Middle frontal gyrus (tissue), 1 donor: ENCODE results near the gene PPP4C.
A peak's percentile ranks its signal among the peaks of the same experiment; 100 is the strongest.
"Not testable (repeated sequence)": the region's sequence is repeated elsewhere in the genome, so short reads cannot be mapped to it uniquely, and the experiment has no call there.

ENCODE experiments used
- DNase-seq: peaks from one replicate; pipeline ENCODE4 v3.0.0-alpha.2; 2015; ENCODE audit warnings: low spot score; ENCODE audit errors: extremely low spot score

PPP4C gene

DNA sequence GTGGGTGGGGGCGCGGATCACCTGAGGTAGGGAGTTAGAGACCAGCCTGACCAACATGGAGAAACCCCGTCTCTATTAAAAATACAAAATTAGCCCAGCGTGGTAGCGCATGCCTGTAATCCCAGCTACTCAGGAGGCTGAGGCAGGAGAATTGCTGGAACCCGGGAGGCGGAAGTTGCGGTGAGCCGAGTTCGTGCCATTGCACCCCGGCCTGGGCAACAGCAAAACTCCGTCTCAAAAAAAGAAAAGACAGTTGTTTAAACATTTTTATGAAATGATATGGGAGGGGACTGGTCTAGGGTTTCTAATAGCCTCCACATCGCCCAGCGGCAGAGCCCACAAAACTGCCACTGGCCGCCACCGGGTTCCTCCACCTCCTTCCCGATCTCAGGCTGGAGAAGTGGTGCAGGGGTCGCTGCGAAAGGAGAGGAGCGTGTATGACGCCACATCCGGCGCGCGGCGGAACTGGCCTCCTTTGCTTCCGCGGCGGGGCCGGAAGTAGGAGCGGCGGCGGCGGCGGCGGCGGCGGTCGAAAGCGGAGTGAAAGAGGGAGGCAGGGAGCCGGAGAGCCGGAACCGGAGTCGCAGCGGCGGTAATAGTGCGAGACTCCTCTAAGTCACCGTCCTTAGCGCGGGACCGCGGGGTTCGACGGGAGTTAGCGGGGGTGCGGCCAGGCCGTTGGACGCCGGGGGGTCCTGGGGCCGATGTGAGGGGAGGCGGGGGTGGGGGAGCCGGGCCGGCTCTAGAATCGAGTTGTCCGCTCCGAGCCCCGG lies at the start of gene PPP4C:
Gene PPP4C, plus strand, starts transcription at position 492 of the 773 bp plus-strand sequence. CDS start 384 bp downstream, outside the sequence.
- peak; percentile 77 for DNase-seq

DNA sequence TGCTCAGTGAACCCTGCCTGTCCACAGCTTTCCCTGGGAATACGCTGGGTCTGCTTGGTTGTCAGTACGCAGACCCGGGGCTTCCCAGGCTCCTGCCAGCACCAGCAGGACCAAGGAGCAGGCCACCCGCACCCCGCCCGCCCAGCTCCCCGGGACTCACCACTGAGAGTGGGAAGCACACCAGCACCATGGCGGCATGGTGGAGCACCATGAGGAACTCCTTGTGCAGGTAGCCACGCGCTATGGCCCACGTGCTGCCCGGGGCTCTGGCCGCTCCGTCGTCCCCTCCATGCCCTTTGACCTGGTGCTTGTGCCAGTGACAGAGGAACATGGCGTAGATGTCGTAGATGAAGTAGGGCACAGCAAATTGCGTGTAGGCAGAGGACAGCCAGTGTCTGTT lies 49.3 kb upstream of the PPP4C start:
- DNase-seq: no peak

DNA sequence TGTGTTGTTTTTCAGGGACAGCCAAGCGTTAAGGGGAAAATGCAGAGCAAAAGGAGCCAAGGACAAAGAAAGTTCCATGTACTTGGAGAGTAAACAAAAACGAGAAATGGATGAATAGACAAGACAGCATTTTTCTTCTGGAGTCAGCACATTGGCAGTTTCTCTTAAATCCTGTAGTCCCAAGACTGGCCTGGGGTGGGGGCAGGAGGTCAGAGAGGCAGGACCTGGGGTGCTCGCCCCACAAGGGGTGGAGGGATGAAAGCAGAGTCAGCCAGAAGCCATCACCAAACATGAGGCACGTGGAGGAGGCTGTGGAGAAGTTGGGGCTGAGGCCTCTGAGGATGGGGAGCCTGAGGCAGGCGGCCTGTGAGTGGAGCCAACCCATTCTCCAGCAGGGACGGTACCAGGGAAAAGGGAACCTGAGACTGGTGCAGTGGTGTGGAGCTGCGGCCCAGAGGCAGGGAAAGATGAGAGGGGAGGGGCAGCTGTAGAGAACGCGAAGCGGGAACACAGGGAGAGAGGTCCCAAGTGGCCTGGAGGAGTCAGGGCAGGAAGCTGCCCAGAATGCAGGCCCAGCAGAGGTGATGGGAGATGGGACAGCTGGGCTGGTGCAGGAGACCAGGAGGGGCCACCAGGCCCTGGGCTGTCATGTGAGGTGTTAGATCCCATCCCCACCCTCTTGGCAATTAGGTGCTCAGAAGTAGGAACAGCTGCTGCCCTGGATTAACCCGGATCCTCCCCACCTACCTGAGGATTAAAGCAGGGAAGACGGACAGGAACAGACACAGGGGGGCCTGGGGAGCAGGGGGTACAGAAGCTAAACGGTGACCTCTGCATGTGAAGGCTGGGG lies 48.0 kb upstream of the PPP4C start:
- no peak for DNase-seq

DNA sequence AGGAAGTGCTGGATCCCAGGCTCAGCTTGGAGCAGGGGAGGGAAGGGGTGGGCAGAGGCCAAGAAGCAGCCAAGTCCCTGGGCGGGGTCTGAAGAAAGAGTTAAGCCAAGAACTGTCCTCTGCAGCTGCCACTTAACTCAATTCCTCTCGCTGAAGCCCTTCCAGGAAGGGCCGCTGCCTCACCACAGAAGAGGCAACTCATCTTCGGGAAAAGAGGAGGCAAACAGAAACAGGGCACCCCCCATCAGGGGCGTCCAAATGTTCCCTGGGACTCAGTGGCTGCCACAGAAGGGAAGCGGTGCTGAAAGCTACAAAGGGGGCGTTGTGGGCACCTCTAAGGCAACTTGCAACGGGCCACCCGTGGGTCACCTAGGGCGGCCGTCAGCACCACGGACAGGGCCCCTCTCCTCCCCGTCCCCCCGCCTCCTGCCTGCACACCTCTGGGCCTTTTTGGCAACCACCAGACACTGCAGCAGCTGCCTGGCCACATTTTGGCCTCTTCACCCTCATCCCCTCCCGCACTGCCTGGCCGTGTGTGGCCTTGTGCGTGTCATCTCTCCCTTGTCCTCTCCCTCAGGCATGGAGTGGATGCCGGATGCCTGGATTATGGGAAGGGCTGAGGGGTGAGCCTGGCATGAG lies 47.2 kb upstream of the PPP4C start:
- no peak for DNase-seq

DNA sequence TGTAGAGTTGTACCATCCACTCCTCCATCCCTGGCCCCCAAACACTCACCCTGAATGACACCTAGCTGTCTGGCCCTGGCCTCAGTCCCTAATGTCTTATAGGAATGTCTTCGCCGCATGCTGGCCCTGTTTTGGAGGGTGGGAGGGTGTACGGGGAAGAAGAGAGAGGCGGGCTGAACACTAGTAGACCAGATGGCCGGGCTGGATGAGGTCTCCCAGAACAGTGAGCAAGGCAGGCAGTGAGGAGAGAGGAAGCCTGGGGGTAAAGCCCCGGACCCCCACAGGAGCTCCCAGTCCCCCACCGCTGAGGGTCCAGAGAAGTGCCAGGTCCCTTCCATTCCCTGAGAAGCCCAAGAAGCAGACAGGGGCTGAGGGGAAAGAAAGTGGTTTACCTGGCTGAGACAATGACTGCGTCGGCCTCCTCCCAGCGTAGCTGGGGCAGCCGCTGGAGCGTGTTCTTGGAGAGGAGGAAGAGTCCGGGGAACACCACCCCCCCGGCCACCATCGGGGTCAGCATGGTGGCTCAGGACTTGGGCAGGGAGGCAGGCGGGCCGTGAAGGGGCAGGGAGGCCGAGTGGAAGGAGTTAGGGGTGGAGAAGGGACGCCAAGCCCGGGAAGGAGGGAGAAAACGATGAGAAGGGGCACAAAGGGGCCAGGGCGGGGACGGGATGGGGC lies 45.6 kb upstream of the PPP4C start:
- no peak for DNase-seq

DNA sequence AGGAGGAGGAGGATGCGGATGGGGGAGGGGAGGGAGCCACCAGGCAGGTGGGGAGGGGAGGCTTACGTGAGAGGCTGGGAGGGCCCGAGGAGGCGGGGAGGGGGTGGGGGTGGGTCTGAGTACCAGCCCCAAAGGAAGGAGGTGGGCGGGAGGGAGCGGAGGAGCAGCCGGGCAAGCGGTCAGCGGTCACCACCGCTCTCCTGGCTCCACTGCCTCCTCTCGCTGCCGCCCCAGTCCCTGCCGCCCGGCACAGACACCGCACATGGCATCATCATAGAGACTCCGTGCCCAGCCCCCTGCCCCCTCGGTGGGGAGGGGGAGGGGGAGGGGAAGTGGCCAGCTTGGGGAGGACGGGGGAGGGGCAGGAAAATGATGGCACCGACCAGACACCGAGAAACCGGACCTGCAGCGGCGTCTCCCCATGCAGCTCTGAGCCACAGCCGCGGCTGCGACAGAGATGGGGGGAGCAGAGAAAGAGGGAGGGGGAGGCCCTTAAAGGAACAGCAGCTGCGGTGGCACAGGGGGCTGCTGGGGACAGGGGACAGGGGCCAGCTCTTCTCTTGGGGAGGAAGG lies 44.9 kb upstream of the PPP4C start, which contains the start of gene TLCD3B:
Gene TLCD3B, minus strand, starts transcription at position 431 of the 573 bp plus-strand sequence. CDS start 744 bp downstream, outside the sequence.
- DNase-seq: no peak

DNA sequence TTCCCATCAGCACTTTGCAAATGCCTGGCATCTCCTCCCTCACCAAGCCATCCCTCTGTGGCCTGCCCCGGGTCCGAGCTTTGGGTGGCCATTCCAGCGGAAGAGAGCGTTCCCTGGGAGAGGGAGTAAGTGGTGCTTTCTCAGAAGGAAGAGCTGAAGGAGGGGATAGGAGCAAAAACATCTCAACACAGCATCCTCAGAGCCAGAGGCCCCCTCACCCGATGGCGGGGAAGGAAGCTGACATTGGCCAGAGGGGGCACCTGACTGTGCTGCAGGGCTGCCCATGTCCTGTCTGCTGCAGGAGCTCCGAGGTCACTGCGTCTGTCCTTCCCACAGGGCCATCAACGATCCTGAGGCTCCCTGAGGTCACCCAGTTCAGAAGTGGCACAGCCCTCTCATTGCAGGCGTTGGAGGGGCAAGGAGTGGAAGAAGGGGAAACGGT lies 44.3 kb upstream of the PPP4C start:
- no peak for DNase-seq

DNA sequence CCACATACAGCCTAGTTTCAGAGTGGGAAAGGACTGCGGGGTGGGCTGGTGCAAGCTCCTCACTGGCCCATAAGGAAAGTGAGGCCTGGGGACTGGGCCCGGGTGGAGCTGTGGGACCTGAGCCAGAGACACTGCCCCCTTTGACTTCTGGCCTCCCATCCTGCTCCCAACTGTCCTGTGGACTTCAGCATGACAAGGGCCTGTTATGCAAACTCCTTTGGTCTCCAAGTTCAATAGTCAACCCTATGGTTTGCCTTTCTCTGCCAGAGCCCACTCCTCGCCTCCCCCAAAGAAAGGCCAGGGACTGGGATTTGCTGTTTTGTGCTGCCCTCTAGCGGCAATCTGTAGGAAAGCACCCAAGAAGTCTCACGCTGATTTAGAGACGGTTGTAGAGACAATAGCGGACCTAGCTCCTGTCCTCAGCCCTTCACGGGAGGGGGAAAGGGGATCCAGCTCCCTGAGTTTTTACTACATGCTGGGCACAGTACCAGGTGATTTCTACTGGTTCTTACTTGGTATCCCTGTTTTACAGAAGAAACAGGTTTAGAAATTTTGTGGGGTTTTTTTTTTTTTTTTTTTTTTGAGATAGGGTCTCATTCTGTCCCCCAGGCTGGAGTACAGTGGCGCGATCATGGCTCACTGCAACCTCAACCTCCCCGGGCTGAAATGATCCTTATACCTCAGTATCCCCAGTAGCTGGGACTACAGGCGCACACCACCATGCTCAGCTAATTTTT lies 43.5 kb upstream of the PPP4C start:
- no peak for DNase-seq

DNA sequence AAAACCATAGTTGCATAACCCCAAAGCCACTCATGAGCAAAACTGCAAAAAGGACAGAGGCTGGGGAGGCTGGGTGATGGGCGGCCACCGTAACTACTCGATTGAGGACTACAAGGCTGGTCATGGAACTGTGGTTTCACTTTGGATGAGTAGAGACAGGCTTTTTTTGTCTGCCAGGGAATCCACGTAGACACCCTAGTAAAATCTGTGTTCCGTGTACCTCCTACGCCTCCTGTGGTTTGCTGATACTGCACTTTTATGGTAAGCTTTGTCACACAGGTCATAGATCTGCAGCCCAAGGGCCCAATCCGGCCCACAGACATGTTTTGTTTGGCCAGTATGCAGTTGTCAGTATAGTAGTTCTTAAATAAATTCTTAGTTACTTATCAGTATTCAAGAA lies 42.5 kb upstream of the PPP4C start:
- no peak for DNase-seq

DNA sequence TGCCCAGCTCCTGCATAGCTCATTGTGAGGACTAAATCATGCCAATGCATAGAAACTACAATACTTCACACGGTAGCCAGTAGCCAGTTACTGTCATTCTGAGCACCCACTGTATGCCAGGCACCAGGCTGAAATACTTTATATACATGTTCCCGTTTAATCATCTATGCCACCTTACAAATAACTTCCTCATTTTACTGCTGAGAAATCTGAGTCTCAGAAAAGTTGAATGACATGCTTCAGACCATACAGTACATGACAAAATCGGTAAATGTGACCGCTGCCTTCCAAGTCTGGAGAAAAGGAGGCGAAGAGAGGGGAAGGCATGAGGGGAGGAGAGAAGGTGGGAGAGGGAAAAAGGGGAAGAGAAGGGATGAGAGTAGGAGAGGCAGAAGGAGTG lies 35.6 kb upstream of the PPP4C start:
- no peak for DNase-seq

DNA sequence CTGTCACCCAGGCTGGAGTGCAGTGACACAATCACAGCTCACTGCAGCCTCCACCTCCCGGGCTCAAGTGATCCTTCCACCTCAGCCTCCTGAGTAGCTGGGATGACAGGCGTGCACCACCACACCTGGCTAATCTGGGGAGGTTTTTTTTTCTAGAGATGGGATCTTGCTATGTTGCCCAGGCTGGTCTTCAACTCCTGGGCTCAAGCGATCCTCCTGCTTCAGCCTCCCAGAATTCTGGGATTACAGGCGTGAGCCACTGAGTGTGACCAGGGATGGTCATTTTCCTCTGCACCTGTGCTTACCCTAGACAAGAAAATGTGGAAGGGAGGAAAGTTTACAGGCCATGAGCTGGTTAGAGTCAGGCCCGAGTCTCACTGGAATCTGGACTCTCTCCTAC lies 35.1 kb upstream of the PPP4C start:
- DNase-seq: not testable (repeated sequence)

DNA sequence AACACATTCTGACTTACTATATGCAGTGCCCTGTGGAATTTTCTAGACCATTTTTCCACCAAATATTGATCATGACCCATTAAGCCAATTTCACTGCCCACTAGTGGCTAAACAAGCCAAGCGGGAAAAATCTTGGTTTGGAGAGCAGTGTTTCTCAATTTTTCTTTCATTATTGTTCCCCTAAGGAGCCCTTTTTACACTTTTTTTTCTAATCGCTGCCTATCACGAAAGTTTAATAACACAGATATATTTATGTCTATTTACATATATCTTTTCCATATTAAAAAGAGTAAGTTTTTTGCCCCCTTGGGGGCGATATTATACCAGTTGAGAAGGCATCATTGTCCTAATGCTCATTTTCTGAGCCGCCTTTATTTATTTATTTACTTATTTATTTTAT lies 34.0 kb upstream of the PPP4C start:
- DNase-seq: no peak

DNA sequence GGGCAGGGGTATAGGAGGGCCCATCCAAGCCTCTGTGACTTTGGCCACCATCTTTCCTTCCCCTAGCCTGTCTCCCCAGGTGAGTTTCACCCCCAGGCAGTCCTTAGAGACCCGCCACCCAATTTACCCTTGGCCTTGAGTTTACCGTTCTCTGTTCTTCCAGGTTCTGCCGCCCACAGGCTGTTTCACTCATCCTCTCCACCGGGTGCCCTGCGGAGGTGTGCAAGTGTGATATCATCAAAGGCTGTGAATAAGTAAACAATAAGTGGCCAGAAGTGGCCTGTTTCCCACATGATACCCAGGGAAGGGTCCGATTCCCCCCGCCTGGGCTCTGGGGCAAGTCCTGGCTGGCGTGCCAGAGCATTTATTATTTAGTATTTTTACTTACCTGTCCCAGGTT lies 29.6 kb upstream of the PPP4C start:
- no peak for DNase-seq

DNA sequence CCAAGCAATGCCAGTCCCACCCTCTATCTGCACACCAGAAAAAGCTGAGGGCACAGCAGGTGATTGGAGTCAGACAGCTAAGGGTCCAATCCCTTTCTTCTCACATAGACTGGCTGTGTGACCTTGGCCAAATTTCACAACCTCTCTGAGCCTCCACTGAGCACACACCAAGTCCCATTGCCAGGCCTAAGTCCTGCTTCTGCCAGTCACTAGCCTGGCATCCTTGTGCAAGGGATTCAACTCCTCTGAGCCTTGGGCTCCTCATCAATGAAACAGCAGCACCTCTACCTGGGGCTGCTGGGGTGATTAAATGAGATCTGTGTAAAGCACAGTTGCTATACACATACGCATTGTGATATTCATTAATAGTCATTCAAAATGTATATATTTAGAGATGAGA lies 29.2 kb upstream of the PPP4C start:
- no peak for DNase-seq

DNA sequence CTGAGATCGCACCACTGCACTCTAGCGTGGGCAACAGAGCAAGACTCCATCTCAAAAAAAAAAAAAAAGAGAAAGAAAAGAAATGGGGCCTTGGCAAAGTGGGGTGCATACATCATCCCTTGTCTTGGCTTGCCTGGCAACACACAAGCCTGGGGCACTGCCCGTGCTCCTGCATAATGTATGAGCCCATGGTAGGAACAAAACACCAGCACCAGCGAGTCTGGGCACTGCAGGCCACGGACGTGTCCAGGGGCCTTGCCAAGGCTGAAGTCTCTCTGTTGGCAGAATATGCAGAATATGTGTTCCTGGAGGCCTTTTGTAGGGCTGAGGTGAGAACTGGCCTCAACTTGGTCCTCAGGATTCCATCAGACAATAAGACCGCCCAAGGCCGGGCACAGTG lies 25.9 kb upstream of the PPP4C start:
- DNase-seq: no peak

DNA sequence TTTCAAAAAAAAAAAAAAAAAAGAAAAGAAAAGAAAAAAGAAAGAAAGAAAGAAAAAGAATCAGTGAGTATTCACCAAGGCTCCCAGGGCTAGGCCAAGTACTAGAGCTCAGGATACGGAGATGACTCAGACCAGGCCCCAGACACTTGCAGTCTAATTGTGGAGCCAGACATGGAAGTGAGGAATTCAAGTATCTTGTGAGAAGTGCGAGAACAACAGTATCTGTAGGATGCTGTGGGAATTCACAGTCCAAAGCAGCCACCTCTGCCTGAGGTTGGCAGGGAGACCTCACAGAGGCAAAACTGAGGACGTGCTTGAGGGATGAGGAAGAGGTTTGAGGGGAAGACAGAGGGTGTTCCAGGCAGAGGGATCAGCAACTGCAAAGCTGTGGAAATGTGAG lies 24.3 kb upstream of the PPP4C start:
- DNase-seq: no peak

DNA sequence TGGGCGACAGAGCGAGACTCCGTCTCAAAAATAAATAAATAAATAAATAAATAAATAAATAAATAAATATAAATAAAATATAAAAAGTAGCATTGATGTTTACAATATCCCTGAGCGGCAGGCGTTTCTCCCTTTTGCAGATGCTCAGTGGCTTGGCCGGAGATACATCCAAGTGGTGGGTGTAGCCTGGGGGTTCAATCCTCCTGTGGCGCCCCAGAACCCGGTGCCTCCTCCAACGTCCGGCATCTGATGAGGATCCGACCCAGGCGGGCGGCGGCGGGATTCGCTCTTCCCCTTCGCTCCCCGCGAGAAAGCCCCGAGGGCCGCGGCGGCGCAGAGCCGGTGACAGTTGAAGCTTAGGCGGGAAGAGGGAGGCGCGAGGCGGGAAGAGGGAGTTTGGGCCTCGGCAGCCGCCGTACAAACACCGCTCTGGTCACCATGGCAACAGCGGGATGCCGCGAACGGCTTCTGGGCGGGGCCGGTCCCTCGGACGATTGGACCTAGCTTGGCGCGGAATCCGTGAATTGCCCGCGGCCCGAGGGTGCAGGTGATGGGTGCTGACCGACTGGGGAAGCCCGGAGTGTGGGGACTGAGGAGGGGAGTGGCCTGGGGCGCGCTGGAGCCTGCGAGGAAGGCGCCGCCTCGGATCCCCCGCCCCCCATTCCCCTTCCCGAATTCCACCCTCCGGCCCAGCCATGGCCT lies 23.0 kb upstream of the PPP4C start:
- DNase-seq: peak; percentile 53

DNA sequence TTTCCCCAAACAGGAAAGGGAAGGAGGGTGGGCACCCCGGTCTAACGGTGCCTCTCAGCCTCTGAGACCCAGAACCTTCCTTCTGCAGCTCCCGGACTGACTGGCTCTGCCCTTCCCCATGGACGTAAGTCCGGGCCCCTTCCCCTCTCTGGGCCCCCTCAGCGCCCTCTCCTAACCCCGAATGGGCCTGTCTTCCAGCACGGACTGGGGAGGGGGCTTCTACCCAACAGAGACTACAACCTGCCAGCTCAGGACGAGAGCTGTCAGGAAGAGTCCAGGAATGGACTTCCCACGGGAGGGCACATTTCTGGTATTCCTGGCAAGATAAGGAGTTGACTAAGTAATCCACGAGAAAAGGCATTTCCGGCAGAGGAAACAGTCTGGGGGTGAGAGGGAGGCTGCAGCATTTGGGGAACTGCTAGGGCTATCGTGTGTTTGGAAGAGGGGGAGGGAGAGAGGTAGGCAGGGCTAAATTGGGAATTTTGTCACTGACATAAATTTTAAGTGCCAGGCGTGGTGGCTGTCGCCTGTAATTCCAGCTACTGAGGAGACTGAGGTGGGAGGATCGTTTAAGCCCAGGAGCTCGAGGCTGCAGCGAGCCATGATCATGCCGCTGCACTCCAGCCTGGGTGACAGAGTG lies 22.3 kb upstream of the PPP4C start:
- no peak for DNase-seq

DNA sequence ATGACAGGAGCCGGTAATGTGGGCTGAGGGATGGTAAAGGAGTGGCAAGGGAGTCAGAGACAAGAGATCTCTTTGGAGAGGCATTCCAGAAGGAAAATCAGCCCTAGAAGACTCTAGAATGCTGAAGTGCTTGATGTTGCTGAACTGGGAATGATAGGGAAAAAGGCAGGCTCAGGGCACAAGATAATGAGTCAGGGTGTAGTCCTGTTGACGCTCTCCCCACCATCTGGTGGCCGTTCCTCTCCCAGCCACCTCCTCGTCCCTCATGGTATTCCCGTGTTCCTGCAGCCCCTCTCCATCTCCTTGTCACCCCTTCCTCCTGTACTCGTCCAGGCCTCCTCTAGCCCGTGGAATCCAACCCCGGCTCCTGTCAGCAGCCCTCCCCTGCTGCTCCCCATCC lies 21.3 kb upstream of the PPP4C start:
- no peak for DNase-seq
